HK-2 (cell line): ENCODE results near the gene MORF4L2.

Source experiments
- DNase-seq: peaks from one replicate; pipeline ENCODE4 v3.0.0-alpha.2; 2018; ENCODE audit not compliant: unreplicated experiment

The MORF4L2 gene

DNA sequence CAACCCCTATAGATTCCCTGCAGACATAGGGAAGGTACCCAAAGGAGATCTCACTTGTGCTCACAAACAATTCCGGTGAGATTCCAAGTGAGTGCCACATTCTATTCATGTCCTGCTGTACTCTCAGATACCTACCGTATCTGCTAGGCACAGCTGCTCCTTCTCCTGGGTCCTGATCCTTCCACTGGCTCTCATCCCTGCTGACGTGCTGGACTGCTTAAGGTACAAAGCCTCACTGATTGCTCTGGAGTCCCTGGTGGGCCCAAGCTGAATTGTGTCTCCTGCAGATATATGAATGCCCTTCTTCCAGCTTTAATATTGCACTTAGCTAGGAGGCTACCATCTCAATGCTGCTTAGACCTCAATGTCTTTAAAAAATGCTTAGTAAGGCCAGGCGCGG is 55.4 kb downstream of the MORF4L2 start:
- no peak for DNase-seq

DNA sequence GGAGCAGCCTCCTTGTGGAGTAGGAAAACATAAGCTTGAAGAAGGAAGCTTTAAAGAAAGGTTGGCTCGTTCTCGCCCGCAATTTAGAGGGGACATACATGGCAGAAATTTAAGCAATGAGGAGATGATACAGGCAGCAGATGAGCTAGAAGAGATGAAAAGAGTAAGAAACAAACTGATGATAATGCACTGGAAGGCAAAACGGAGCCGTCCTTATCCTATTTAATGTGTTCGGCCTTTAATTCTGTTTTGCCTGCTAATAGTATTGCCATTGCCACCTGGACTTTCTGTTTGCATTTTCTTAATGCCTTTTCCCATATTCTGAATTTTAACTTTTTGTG is 56.4 kb downstream of the MORF4L2 start:
- DNase-seq, result no peak

DNA sequence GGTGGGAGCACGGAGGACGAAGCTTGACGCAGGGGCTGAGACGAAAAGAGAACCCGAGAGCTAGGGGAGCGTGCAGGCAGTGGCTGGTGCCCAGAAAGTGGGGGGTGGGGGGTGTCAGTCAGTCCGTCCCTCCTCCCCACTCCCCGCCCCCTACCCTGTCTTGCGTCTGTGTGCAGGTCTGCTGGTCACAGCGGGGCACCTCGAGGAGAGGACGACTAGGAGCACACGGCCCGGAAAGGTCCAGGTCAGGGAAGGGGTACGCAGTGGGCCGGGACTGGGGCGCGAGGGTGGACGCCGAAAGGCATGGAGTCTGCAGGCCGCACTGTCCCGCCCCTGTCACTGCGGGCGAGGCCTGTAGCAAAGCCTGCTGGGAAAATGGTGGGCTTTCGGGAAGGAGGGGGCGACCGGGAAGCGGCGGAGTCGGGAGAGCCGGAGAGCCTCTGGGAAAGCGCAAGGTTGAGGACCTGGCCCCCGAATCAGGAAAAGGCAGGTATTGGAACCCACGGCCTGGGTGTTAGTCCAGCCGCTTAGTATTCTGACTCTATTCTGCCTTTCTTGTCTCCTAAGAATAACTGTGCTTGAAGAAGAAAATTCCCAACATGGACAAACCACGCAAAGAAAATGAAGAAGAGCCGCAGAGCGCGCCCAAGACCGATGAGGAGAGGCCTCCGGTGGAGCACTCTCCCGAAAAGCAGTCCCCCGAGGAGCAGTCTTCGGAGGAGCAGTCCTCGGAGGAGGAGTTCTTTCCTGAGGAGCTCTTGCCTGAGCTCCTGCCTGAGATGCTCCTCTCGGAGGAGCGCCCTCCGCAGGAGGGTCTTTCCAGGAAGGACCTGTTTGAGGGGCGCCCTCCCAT is 57.0 kb downstream of the MORF4L2 start:
- peak; percentile 62 for DNase-seq

DNA sequence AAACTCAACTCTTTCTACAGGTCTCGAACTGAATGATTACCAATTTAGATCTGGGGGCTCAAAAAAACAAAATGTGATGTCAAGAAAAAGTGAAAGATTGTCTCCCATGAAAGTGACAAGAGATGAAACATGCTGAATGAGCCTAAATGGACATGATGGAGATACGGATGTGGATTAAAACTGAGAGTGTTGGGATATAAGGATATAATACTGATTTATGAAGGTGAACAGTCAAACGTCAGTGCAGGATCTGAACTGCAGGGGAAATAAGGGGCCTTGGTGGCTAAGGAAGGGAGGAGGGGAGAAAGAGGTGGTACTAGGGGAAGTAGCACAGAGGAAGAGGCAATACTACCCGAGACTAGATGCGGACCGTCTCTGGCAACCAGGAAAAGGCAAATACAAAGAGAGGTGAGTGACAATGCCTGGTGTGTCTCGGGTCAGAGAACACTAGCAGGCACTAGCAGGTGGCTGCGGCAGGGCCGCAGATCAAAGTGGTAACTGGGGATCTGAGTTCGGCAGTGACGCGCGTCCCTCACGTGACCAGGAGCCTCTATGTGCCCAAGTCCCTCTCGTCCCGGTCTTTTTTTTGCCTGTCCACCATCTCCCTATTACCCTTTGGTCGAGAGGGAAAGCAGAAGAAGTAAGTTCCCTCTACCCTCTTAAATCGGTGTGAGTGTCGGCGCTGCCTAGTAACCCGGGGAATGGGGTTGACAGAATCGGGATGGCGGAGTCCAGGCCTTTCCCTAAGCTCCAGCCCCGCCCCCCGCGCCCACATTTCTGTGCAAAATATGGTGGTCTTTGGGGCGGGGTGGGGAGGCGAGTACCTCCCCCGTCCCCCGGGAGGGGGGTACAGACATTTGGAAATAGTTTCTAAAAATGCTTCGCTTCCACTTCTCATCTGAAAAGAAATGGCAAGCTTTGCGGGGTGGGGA is 57.8 kb downstream of the MORF4L2 start, which contains the start of gene TCEAL1:
Gene TCEAL1 (plus strand): TSS at position 590 of the 932 bp plus-strand sequence. CDS start 942 bp downstream, outside the sequence.
- DNase-seq, result peak; percentile 20

DNA sequence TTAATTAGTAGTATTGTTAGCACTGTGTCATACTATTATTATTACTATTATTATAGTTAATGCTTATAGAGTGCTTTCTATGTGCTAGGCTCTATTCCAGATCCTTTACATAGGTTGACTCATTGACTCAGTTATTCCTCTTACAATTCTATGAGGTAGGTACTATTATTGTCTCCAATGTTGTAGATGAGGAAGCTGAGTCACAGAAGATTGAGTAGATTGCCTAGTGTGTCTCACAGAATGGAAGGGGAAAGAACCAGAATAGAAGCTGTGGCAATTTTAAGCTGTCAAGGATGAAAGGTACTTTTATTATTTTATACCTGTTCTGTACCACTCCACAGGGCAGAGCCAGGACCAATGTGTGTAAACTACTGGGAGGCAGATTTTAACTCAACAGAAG is 59.6 kb downstream of the MORF4L2 start:
- no peak for DNase-seq
